ENCODE measurements around the gene SF3A2.

The SF3A2 gene

GRCh38 chr19:2253106-2254063 lies 16.8 kb downstream of the SF3A2 start:
- no peak for DNase-seq (ENCODE audit: low read depth in 2 of 2)

- no peak for DNase-seq (ENCODE audit: low read depth in 2 of 2)
These were observed 17.6 kb downstream of the SF3A2 start for GRCh38 chr19:2254064-2254872.

GRCh38 chr19:2255112-2255845 lies 18.7 kb downstream of the SF3A2 start:
- DNase-seq (ENCODE audit: low read depth in 2 of 2) = no peak

- DNase-seq (ENCODE audit: low read depth in 2 of 2) = no peak
These were observed 19.5 kb downstream of the SF3A2 start, which contains the start of gene JSRP1 for GRCh38 chr19:2255982-2256685. Gene JSRP1 (minus strand): TSS chr19:2256417. CDS start chr19:2255314, 1,103 bp downstream.

GRCh38 chr19:2259336-2259735 lies 22.7 kb downstream of the SF3A2 start:
- DNase-seq (ENCODE audit: low read depth in 2 of 2) = no peak

GRCh38 chr19:2260341-2260805 lies 23.7 kb downstream of the SF3A2 start:
- DNase-seq (ENCODE audit: low read depth in 2 of 2) = no peak

- DNase-seq (ENCODE audit: low read depth in 2 of 2) = no peak
These were observed 25.0 kb downstream of the SF3A2 start for GRCh38 chr19:2261438-2262172.

- DNase-seq (ENCODE audit: low read depth in 2 of 2) = no peak
These were observed 29.8 kb downstream of the SF3A2 start for GRCh38 chr19:2266183-2266993.

GRCh38 chr19:2268480-2268830 lies 31.8 kb downstream of the SF3A2 start:
- no peak for DNase-seq (ENCODE audit: low read depth in 2 of 2)

- no peak for DNase-seq (ENCODE audit: low read depth in 2 of 2)
These were observed 32.2 kb downstream of the SF3A2 start for GRCh38 chr19:2268861-2269243.

- DNase-seq (ENCODE audit: low read depth in 2 of 2) = peak; percentile 97 to 99
These were observed 32.9 kb downstream of the SF3A2 start for GRCh38 chr19:2269244-2270156.

GRCh38 chr19:2270157-2270422 lies 33.5 kb downstream of the SF3A2 start:
- no peak for DNase-seq (ENCODE audit: low read depth in 2 of 2)

- peak; percentile 43 to 58 for DNase-seq (ENCODE audit: low read depth in 2 of 2)
These were observed 34.0 kb downstream of the SF3A2 start for GRCh38 chr19:2270423-2271233.

- no peak for DNase-seq (ENCODE audit: low read depth in 2 of 2)
These were observed 34.8 kb downstream of the SF3A2 start for GRCh38 chr19:2271234-2272103.

GRCh38 chr19:2273356-2274184 lies 36.9 kb downstream of the SF3A2 start:
- no peak for DNase-seq (ENCODE audit: low read depth in 2 of 2)

- no peak for DNase-seq (ENCODE audit: low read depth in 2 of 2)
These were observed 37.6 kb downstream of the SF3A2 start for GRCh38 chr19:2274185-2274711.

Measured in stimulated activated CD8-positive, alpha-beta memory T cell treated with anti-CD3 and anti-CD28 coated beads, Interleukin-15, amount 100 ng/mL, for 4 hours (primary cell).